Fibroblast of lung (primary cell): Measurements from ENCODE around the gene ACOX1. TPM values are rescaled to one million over a fixed set of nuclear protein-coding genes. Genes with fewer than 3 reads are reported as not detected.
"Not testable (repeated sequence)": the region's sequence is repeated elsewhere in the genome, so short reads cannot be mapped to it uniquely, and the experiment has no call there.

Experiments used
- DNase-seq, 2 donors: peaks; one replicate each; pipeline versions ENCODE4 v3.0.0 to v3.0.0-alpha.2; 2010; ENCODE audit warnings: low read depth in 2 of 2
- H2AFZ ChIP-seq: 2 replicates; pipeline ENCODE4 v1.5.1; 2012; ENCODE audit warnings: low read length, control low read depth, inconsistent platforms
- H3K27ac ChIP-seq: 2 replicates; pipeline ENCODE4 v1.5.1; 2011; ENCODE audit warnings: low read length, control low read depth; ENCODE audit not compliant: insufficient read depth
- H3K27me3 ChIP-seq: 2 replicates; pipeline ENCODE4 v1.5.1; 2011; ENCODE audit warnings: mild to moderate bottlenecking, low read length; ENCODE audit not compliant: control insufficient read depth, insufficient read depth
- H3K36me3 ChIP-seq: 2 replicates; pipeline ENCODE4 v1.5.1; 2011; ENCODE audit warnings: low read length; ENCODE audit not compliant: control insufficient read depth, insufficient read depth
- H3K4me1 ChIP-seq: 2 replicates; pipeline ENCODE4 v1.5.1; 2011; ENCODE audit warnings: low read length; ENCODE audit not compliant: control insufficient read depth, insufficient read depth; ENCODE audit errors: extremely low read depth
- H3K4me2 ChIP-seq: 2 replicates; pipeline ENCODE4 v1.5.1; 2011; ENCODE audit warnings: low read length, control low read depth; ENCODE audit not compliant: insufficient read depth; ENCODE audit errors: extremely low read depth
- H3K4me3 ChIP-seq, 4 experiments: fragments of 200-600 bp in 1 of 4; sonication (generic) in 1 of 4; replicated peaks in 1 of 4; 2 replicates each; pipeline ENCODE4 v1.5.1; 2011 to 2016; ENCODE audit warnings: low read length in 4 of 4, low read depth in 3 of 4, mild to moderate bottlenecking in 3 of 4, control low read depth in 2 of 4, inconsistent platforms in 1 of 4, mixed read lengths in 1 of 4; ENCODE audit not compliant: insufficient read depth in 1 of 4; ENCODE audit errors: control extremely low read depth in 1 of 4
- H3K79me2 ChIP-seq: 2 replicates; pipeline ENCODE4 v1.5.1; 2012; ENCODE audit warnings: mild to moderate bottlenecking, low read length, inconsistent platforms; ENCODE audit not compliant: control insufficient read depth, insufficient read depth
- H3K9ac ChIP-seq: 2 replicates; pipeline ENCODE4 v1.5.1; 2011; ENCODE audit warnings: mild to moderate bottlenecking, low read length, control low read depth; ENCODE audit not compliant: insufficient read depth
- H3K9me3 ChIP-seq: 2 replicates; pipeline ENCODE4 v1.5.1; 2012; ENCODE audit warnings: low read depth, low read length; ENCODE audit not compliant: control insufficient read depth, insufficient read depth
- H4K20me1 ChIP-seq: 2 replicates; pipeline ENCODE4 v1.5.1; 2011; ENCODE audit warnings: low read length; ENCODE audit not compliant: control insufficient read depth, insufficient read depth; ENCODE audit errors: extremely low read depth
- CTCF ChIP-seq, 2 donors: IDR thresholded peaks in 1 of 2; conservative IDR thresholded peaks in 1 of 2; 1 replicate in 1 of 2; 2 replicates in 1 of 2; pipeline ENCODE4 v1.5.1; 2011 to 2012; ENCODE audit warnings: low read length in 2 of 2, control low read depth in 1 of 2, inconsistent platforms in 1 of 2, low read depth in 1 of 2, mild to moderate bottlenecking in 1 of 2
- EZH2 ChIP-seq: IDR thresholded peaks from 2 replicates; pipeline ENCODE4 v1.5.1; 2012; ENCODE audit warnings: low read length, control low read depth, mild to moderate bottlenecking; ENCODE audit errors: missing control alignments
- polyA plus RNA-seq, 2 donors: library from polyadenylated mRNA; depleted of rRNA in 1 of 2; stranded (reverse) in 1 of 2; unstranded in 1 of 2; fragments of >200 nt; gene quantifications; 2 replicates each; pipeline ENCODE4 v1.2.1, GENCODE V29; 2011 to 2012; ENCODE audit warnings: missing spikeins in 1 of 2
- total RNA-seq: library from RNA; depleted of rRNA; stranded (reverse); fragments of >200 nt; gene quantifications from 2 replicates; pipeline ENCODE4 v1.2.1, GENCODE V29; 2014

Gene ACOX1
- total and polyA plus RNA-seq, 2 donors (not counting 1 experiment from before 2014, with no cell fraction given), result 30.0 to 70.5 TPM

- Histone ChIP-seq H3K27me3 (no peaks in the 10 kb centered on the region), H3K27ac (no peak overlapping the region), H3K36me3 (no peaks in the 10 kb centered on the region), H3K9ac (no peak overlapping the region), H3K4me1 (peaks cover 2% of the 10 kb centered on the region), H3K4me2 (peak overlapping the region; percentile 15), H3K9me3 (no peaks in the 10 kb centered on the region), H2AFZ (no peak overlapping the region), H3K79me2 (peaks cover 10% of the 10 kb centered on the region), H4K20me1 (no peaks in the 10 kb centered on the region), H3K4me3 (peak overlapping the region in 3 of 4 experiments; percentile 17 to 43 (median 20))
- TF ChIP-seq CTCF (conservative IDR thresholded peaks at IDR 0.05 in 1 of 2, IDR thresholded peaks at IDR 0.05 in 1 of 2; ENCODE audit: low read depth in 1 of 2, low read length in 2 of 2) (no peak), EZH2 (no peak)
- peak in 1 of 2 donors; percentile 40 for DNase-seq
These were observed 2.7 kb downstream of the ACOX1 start for GRCh38 chr17:75976175-75976848.

- no peaks in the 10 kb centered on the region for H3K27me3 ChIP-seq
- no peaks in the 10 kb centered on the region for H4K20me1 ChIP-seq
- H3K9ac ChIP-seq, result no peak overlapping the region
- H2AFZ ChIP-seq, result no peak overlapping the region
- H3K4me2 ChIP-seq, result peak overlapping the region; percentile 15
- no peaks in the 10 kb centered on the region for H3K36me3 ChIP-seq
- no peak overlapping the region for H3K27ac ChIP-seq
- peak overlapping the region in 3 of 4 experiments; percentile 17 to 43 (median 20) for H3K4me3 ChIP-seq
- no peak for DNase-seq
- H3K9me3 ChIP-seq, result no peaks in the 10 kb centered on the region
- peaks cover 2% of the 10 kb centered on the region for H3K4me1 ChIP-seq
- no peak for TF ChIP-seq EZH2
- TF ChIP-seq CTCF (conservative IDR thresholded peaks at IDR 0.05 in 1 of 2, IDR thresholded peaks at IDR 0.05 in 1 of 2; ENCODE audit: low read depth in 1 of 2, low read length in 2 of 2), result no peak
- peaks cover 10% of the 10 kb centered on the region for H3K79me2 ChIP-seq
These were observed 3.2 kb downstream of the ACOX1 start for GRCh38 chr17:75975757-75976174.

- not testable (repeated sequence) for H3K9me3 ChIP-seq, H3K4me1 ChIP-seq, H3K27me3 ChIP-seq, H3K36me3 ChIP-seq, H3K4me2 ChIP-seq, H4K20me1 ChIP-seq, H2AFZ ChIP-seq, H3K79me2 ChIP-seq, H3K9ac ChIP-seq, H3K27ac ChIP-seq, H3K4me3 ChIP-seq, DNase-seq
These were observed 3.8 kb downstream of the ACOX1 start for GRCh38 chr17:75975187-75975586.
